ENCODE data around the gene GCC2.
"Not testable (repeated sequence)": the region's sequence is repeated elsewhere in the genome, so short reads cannot be mapped to it uniquely, and the experiment has no call there.

GCC2 gene

GRCh38 chr2:108448678-108449409 lies at the start of gene GCC2:
Gene GCC2 (plus strand): TSS chr2:108449206. CDS start chr2:108449275, 69 bp downstream.
- peak; percentile 99 for DNase-seq

GRCh38 chr2:108399479-108399878 lies 49.5 kb upstream of the GCC2 start:
- peak; percentile 53 for DNase-seq

- DNase-seq, result no peak
Observed at GRCh38 chr2:108401800-108402199, 47.2 kb upstream of the GCC2 start.

- DNase-seq, result peak; percentile 10
Observed at GRCh38 chr2:108403494-108403893, 45.5 kb upstream of the GCC2 start.

GRCh38 chr2:108404784-108405397 lies 44.1 kb upstream of the GCC2 start:
- DNase-seq, result peak; percentile 72

- no peak for DNase-seq
Observed at GRCh38 chr2:108407864-108408729, 40.9 kb upstream of the GCC2 start.

GRCh38 chr2:108409768-108410167 lies 39.2 kb upstream of the GCC2 start:
- no peak for DNase-seq

- DNase-seq, result no peak
Observed at GRCh38 chr2:108412995-108413710, 35.9 kb upstream of the GCC2 start.

- no peak for DNase-seq
Observed at GRCh38 chr2:108413711-108414095, 35.3 kb upstream of the GCC2 start.

GRCh38 chr2:108414256-108414876 lies 34.6 kb upstream of the GCC2 start:
- no peak for DNase-seq

- DNase-seq, result no peak
Observed at GRCh38 chr2:108414945-108415344, 34.1 kb upstream of the GCC2 start.

- peak; percentile 52 for DNase-seq
Observed at GRCh38 chr2:108417254-108417653, 31.8 kb upstream of the GCC2 start.

- no peak for DNase-seq
Observed at GRCh38 chr2:108418416-108418815, 30.6 kb upstream of the GCC2 start.

GRCh38 chr2:108423067-108423466 lies 25.9 kb upstream of the GCC2 start:
- DNase-seq, result no peak

- no peak for DNase-seq
Observed at GRCh38 chr2:108423502-108424251, 25.3 kb upstream of the GCC2 start.

GRCh38 chr2:108428286-108429009 lies 20.6 kb upstream of the GCC2 start:
- DNase-seq, result no peak

- not testable (repeated sequence) for DNase-seq
Observed at GRCh38 chr2:108435578-108435977, 13.4 kb upstream of the GCC2 start.

GRCh38 chr2:108436976-108437375 lies 12.0 kb upstream of the GCC2 start:
- DNase-seq, result no peak

GRCh38 chr2:108441712-108442111 lies 7.3 kb upstream of the GCC2 start:
- DNase-seq, result no peak

- DNase-seq, result no peak
Observed at GRCh38 chr2:108444941-108445840, 3.8 kb upstream of the GCC2 start.
